ENCODE results near the gene TTN.

TTN gene

DNA sequence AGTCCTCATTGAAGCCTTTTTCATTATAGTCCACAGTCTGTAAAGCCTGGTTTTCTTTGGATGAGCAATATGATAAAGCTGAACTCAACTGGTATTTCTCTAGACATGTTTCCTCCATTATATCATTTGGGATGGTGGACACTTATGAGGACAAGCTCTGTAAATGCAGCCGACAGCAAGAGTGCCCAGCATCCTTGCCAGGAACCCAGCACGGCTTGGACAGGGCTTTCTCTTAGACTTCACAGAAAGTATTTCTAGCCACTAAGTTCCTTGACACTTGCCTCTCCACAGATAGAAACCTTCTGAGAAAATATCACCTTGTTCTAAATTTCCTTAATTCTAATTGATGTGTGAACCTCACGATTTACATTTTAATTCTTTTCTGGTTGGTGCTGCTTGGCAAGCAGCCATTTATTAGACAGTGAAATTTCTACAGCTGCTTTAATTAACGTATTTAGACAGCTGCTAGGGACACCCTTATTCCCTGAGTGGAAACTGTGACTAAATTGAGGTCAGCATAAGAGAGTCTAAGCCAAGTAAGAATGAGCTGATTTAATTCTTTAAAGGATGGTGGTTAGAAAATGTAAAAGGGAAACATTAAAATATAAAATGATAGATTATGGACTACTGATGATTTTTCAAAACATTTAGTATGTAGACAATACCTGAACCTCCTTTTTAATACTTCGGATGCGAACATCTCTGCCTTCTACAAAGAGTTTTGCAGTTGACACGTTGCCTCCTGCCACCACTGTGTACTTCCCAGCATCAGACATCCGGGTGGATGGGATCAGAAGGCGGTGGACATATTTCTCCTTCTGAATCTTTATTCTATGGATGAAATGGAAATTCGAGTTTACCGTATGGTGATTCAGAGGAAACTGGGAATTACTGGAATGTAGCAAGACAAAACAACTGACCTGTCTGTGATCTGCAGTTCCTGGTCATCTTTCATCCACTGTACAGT, 39.8 kb downstream of the TTN start:
- no peak for DNase-seq
- in situ Hi-C loops (cut with HindIII; ENCODE audit: low pct_ligation_motif_present, low pct_unique_long_range_greater_than_20kb, low sequenced_read_pairs) = no loop called here

DNA sequence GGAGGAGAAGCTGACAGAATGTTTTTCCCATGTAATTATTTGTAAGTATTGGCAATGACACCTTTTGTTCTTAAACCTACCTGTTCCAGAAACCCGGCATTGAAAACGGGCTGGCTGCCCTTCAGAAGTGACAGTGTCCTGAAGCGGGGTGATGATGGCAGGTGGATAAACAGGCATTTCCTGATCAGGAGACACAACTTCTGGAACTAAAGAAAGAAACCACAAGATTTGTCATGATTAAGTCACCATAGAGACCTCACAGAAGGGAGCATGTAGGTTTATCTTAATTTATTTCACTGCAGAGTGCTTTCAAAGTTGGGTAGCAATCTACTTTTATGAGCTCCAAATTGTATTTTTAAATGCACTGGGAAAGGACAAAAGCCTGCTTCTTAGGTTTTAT, 43.1 kb downstream of the TTN start:
- in situ Hi-C loops (cut with HindIII; ENCODE audit: low pct_ligation_motif_present, low pct_unique_long_range_greater_than_20kb, low sequenced_read_pairs) = no loop called here

DNA sequence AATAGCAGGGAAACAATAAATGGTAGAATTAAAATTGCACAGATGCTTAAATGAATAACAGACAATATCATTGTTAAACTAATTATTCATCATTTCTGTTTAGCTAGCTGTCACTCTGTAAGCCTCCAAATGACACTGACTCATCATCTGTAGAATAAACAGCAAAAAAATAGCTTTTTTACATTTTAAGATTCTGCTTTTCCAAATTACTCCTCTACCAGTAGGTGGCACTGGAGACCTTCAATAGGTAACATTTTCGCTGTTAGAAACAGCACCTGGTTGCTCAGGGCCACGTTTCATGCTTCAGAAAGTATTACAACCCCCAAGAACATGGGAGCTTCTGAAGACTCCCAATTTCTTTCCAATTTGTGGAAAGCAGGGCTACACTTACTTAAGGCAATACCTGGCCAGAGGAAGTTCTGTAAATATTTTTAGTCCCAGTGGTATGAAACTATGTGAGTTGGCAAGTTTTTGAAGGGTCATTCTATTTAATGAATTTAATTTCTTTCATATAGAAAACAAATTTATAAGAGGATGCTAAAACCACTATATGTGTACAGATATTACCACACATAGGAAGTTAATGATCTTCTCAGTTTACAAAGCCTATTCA, 45.4 kb downstream of the TTN start:
- DNase-seq = peak; percentile 55
- in situ Hi-C loops (cut with HindIII; ENCODE audit: low pct_ligation_motif_present, low pct_unique_long_range_greater_than_20kb, low sequenced_read_pairs) = no loop called here

More for the DNA sequence above, 43.1 kb downstream of the TTN start:
- DNase-seq = no peak

DNA sequence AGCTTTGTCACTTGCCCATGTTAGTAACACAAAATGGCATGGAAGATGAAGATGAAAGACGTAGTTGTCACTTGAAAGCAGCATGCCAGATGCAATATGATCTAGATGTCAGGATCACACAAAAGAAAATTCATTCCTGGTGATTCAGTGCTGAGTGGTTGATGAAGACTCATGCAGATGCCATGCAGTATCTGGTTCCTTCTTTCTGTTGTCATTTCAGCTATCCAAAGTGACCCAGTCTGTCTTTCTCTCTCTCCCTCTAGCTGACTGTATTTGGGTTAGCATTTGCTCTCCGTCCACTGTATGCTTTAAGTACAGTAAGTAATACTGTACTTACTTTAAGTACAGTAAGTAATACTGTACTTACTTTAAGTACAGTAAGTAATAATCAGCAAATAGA, 50.4 kb downstream of the TTN start:
- in situ Hi-C loops (cut with HindIII; ENCODE audit: low pct_ligation_motif_present, low pct_unique_long_range_greater_than_20kb, low sequenced_read_pairs) = no loop called here
- DNase-seq = no peak

DNA sequence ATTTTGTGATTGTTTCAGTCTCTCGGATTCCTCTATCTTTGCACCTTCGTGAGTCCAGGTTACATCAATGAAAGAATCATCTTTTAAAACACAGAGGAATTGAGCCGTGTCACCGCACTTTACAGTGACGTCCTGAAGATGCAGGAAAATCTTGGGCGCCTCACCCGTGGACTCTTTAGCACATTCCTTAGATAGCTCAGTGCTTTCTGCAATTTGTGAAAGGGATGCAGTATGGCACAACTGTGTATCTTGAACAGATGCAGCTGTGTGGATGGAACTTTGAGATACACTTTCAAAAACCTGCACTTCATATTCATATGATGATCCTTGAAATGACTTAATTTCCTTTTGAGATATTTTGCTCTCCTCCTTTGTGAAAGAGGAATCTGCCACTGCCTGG, 50.9 kb downstream of the TTN start:
- no peak for DNase-seq
- in situ Hi-C loops (cut with HindIII; ENCODE audit: low pct_ligation_motif_present, low pct_unique_long_range_greater_than_20kb, low sequenced_read_pairs) = no loop called here

DNA sequence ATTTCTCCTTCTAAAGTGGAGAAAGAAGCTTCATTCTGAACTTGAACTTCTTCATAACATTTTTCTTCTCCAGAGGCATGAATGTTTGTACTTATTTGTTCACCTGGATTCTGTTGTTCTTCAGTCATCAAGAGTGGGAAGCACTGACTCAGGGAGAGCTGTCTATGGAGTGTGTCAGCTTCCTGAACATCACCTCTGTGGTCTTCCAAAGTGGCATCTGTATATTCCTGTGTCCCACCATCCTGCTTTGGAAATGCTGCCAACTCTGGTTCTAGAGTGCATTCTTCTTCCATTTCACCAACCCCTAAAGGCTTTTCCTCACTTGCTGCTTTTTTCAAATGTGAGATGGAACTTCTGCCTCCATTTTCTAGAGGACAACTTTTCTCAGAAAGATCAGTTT, 59.5 kb downstream of the TTN start:
- DNase-seq = no peak
- in situ Hi-C loops (cut with HindIII; ENCODE audit: low pct_ligation_motif_present, low pct_unique_long_range_greater_than_20kb, low sequenced_read_pairs) = no loop called here

DNA sequence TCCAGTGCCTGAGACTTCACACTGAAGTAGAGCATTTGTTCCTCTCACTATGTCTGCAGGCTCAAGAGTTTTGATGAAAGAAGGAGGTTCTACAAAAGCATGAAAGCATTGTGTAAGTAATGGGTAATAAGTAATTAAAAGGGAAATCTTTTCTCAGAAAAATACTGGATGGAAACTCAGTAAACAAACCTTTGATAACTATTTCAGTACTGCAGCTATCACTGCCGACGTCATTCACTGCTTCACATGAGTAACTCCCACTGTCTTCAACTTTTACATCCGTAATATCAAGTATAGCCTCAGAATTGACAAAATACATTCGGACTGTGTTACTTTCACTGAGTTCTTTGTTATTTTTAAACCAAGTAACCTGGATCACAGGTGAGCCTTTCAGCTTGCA, 72.7 kb downstream of the TTN start:
- in situ Hi-C loops (cut with HindIII; ENCODE audit: low pct_ligation_motif_present, low pct_unique_long_range_greater_than_20kb, low sequenced_read_pairs) = no loop called here
- DNase-seq = no peak

DNA sequence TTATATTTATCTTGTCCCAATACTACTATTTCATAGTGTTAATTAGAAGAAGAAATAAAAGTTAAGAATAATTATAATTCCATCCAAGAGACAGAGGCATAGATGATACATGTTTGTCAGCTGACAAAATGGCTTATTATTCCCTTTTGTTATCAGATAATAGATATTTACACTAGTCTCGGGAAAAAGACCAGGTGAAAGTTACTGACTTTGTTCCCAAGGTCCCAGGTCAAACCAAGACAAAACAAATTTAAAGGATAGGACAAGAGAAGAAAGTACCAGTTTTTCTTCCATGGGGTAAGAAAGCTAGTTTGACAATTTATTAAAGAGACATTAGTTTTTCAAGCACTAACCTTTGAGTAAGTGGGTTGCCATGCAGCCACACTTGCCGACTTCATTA, 73.2 kb downstream of the TTN start:
- DNase-seq = no peak
- in situ Hi-C loops (cut with HindIII; ENCODE audit: low pct_ligation_motif_present, low pct_unique_long_range_greater_than_20kb, low sequenced_read_pairs) = no loop called here

DNA sequence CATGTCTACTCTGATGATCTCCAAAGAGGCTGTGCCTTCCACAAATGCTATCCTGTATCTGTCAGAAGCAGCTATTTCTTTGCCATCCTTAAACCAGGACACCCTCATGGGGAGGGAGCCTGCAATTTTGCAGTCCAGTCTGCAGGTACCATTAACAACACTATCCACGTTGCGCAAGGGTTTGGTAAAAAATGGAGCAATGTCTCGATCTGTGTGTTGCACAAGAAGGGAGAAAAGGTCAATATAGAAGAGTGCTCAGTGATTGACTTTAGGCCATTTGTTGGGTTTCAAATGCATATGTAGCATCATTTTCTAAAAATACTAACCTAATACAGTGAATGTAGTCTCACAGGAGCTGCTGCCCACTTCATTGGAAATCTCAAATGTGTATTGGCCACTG, 74.3 kb downstream of the TTN start:
- in situ Hi-C loops (cut with HindIII; ENCODE audit: low pct_ligation_motif_present, low pct_unique_long_range_greater_than_20kb, low sequenced_read_pairs) = no loop called here
- no peak for DNase-seq

DNA sequence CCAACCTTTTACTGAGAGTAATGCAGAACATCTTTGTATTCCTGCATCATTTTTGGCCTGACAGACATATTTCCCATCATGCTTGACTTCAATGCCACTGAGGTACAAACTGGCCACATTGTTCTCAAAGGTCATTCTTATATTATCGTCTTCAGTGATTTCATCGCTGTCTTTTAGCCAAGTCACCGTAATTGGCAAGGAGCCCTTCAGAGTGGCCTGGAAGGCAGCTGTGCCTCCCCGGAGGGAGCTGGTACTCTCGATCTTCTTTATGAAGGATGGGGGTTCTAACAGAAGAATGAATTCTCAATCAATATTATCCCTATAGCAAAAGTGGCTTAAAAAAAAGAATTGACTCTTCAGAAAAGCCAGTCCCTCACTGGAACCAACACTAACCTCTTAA, 75.9 kb downstream of the TTN start:
- no peak for DNase-seq
- in situ Hi-C loops (cut with HindIII; ENCODE audit: low pct_ligation_motif_present, low pct_unique_long_range_greater_than_20kb, low sequenced_read_pairs) = no loop called here

DNA sequence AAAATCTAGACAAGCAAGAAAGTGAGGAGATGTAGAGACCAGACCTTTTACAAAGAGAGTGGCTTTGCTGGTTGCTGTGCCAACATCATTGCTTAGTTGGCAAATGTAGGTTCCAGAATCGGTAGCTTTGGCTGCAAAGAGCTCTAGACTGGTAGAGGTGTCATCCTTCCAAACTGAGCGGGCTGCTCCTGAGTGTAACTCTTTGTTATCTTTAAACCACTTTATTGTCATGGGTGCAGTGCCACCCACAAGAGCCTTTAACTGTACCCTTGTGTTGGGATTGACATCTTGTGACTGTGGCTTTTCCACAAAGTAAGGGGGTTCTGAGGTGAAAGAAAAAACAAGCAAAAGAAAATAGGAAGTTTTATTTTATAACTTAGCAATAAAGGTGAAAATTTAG, 77.2 kb downstream of the TTN start:
- in situ Hi-C loops (cut with HindIII; ENCODE audit: low pct_ligation_motif_present, low pct_unique_long_range_greater_than_20kb, low sequenced_read_pairs) = no loop called here
- DNase-seq = no peak

DNA sequence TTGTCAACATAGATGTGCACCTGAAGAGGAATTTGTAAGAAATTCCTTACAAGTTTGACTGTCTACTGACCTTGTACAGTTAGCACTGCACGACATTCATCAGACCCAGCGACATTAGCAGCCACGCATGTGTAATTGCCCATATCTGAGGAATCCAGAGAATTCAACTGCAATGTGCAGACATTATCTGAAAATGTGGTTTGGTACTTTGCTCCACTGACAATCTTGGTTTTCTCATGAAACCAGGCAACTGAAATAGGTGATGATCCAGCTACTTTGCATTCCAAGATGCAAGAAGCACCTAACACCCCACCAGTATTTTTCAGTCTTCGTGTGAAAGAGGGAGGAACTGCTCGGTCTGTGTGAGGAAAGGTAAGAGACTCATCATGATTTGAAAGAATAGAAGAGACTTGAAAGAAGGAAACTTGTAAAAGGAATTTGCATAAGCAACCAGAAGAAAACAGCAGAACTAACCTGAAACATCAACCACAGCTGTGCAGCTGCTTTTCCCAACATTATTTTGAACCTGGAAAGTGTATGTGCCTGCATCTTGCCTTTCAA, 83.4 kb downstream of the TTN start:
- DNase-seq = no peak

DNA sequence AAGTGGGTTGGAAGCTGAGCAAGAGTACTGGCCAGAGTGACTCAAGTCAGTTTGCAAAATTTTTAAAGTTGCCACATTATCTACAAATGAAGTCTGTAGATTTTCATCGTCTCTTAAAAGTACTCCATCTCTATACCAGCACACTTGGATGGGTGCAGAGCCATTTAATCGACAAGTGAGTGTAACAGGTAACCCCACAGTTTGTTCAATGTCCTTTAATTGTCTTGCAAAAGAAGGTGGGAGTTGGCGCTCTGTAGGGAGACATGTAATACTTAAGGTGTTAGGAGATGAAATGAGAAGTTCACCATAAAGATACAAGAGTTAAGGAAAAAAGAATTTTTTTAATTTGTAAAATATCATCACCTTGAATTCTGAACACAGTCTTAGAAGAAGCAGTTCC, 84.9 kb downstream of the TTN start:
- no peak for DNase-seq
- in situ Hi-C loops (cut with HindIII; ENCODE audit: low pct_ligation_motif_present, low pct_unique_long_range_greater_than_20kb, low sequenced_read_pairs) = no loop called here

More for the DNA sequence above, 83.4 kb downstream of the TTN start:
- in situ Hi-C loops (cut with HindIII; ENCODE audit: low pct_ligation_motif_present, low pct_unique_long_range_greater_than_20kb, low sequenced_read_pairs) = no loop called here

DNA sequence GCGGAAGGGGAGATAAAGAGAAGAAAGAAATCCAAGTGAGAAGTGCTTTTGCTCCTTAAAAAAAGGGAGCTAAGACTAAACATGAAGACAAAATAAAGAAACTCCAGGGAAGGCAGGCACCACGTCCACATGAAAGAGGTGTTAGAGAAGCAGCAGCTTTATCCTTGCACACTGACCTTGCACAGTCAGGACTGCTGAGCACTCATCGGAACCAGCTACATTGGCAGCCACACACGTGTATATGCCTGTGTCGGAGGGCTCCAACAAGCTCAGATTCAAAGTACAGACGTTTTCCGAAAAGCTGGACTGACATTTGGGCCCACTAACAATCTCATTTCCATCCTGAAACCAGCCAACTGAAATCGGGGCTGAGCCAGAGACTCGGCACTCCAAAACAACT, 88.2 kb downstream of the TTN start:
- in situ Hi-C loops (cut with HindIII; ENCODE audit: low pct_ligation_motif_present, low pct_unique_long_range_greater_than_20kb, low sequenced_read_pairs) = no loop called here
- DNase-seq = no peak

DNA sequence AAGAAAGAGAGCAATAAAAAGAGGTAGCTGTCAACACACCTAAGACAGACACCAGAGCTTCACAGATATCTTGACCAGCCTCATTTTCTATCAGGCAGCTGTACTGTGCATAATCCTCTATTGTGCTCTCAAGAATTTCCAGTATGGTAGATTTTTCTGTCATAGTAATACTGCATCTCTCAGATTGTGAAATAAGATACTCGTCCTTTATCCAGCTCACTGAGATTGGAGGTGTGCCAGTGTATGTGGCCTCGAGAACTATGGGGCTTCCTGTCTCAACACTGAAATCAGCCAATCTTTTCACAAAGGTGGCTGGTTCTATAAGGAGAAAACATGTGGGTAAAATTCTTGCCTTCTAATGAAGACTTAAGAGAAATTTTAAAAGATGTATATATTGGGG, 88.9 kb downstream of the TTN start:
- in situ Hi-C loops (cut with HindIII; ENCODE audit: low pct_ligation_motif_present, low pct_unique_long_range_greater_than_20kb, low sequenced_read_pairs) = no loop called here
- DNase-seq = no peak

DNA sequence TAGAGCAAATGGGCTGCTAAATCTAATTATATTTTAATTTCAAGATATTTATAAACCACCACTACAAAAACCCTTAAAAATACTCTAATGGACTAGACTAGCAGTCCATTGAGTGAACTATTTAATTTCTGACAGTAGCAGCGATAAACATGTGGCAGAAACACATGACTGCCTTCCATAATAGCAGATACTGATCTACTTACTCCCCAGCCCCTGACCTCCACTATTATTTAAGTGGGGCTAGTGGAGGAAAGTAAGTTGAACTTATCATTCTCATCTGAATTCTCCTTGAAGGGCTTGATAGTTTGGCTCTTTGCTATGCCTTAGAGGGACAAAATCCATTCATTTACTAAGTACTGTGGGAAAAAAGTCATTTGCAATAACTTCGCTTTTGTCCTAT, 90.8 kb downstream of the TTN start:
- no peak for DNase-seq
- in situ Hi-C loops (cut with HindIII; ENCODE audit: low pct_ligation_motif_present, low pct_unique_long_range_greater_than_20kb, low sequenced_read_pairs) = no loop called here

DNA sequence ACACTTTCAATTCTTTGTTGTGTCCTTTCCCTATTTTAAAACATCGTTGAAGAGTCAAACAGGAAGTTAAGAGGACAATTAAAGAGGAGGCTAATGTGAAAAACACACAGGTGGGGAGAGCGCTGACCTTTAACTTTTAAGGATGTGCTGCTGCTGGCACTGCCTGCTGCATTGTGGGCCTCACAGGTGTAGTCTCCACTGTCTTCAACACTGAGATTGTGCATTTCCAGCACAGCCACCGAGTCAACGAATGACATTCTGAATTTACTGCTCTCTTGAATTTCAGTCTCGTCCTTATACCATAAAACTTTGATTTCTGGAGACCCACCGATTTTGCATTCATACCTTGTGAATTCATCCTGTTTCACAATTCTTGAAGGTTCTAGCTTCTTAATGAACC, 91.9 kb downstream of the TTN start:
- in situ Hi-C loops (cut with HindIII; ENCODE audit: low pct_ligation_motif_present, low pct_unique_long_range_greater_than_20kb, low sequenced_read_pairs) = no loop called here
- DNase-seq = no peak

DNA sequence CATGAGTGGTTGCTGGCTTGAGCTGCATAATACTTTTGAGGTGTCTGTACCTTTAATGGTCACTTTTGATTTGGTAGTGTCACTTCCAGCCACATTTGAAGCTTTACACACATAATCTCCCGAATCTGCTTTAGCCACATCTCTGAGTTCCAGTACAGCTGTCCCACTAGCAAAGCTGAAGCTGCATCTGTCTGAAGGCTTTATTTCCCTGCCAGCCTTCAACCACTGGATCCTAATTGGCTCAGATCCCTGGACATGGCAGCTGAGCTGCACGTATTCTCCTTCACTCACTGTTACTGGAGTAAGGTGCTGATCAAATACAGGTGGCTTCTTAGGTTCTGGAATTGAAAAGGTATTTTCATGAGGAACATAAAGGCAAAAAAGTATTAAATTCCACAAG, 99.7 kb downstream of the TTN start:
- in situ Hi-C loops (cut with HindIII; ENCODE audit: low pct_ligation_motif_present, low pct_unique_long_range_greater_than_20kb, low sequenced_read_pairs) = no loop called here
- DNase-seq = no peak

DNA sequence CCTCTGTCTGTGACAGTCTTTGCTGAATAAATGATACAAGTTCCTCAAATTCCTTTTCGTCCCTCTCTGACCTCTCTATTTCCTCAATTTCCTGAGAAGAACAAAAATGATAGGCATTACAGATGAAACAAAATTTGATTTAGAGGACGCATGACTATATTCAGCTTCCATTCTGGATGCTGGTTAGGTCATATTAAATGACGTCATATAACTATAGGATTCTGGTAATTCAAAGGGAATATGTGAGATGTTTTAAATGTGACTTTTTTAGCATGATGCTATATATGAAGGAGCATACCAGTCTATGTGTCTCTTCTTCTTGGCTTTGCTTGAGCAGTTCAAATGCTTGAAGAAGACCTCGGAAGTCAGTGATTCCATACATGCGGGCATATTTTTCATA, 102.3 kb downstream of the TTN start:
- in situ Hi-C loops (cut with HindIII; ENCODE audit: low pct_ligation_motif_present, low pct_unique_long_range_greater_than_20kb, low sequenced_read_pairs) = no loop called here
- DNase-seq = no peak

DNA sequence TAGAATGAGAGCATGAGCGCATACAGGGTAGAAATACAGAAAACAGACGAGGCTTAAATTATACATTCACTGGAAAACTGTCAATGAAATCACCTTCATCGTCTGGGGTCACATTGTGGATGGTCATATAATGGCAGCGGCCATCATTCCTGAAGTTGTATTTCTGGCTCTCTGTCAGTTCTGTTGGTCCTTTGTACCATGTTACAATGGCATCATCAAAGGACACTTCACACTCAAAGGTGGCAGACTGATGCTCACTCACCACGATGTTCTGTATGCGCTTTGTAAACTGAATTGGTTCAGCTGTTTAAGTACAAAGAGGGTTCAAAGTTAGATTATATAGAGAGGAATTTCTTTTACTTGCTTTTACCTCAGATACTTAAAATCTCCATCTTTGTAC, 104.9 kb downstream of the TTN start:
- in situ Hi-C loops (cut with HindIII; ENCODE audit: low pct_ligation_motif_present, low pct_unique_long_range_greater_than_20kb, low sequenced_read_pairs) = no loop called here
- DNase-seq = no peak
